Lower leg skin (tissue), 4 donors: ENCODE data around the gene TFE3. TPM values are rescaled to one million over a fixed set of nuclear protein-coding genes. Genes with fewer than 3 reads are reported as not detected.
A peak's percentile ranks its signal among the peaks of the same experiment; 100 is the strongest.

ENCODE experiments used
- DNase-seq, 2 donors: peaks; one replicate each; pipeline ENCODE4 v3.0.0-alpha.2; 2019; ENCODE audit warnings: low spot score in 2 of 2
- H3K4me3 ChIP-seq: fragments of 200-600 bp; sonication (generic); 2 replicates; pipeline ENCODE4 v1.5.1; 2017; ENCODE audit warnings: mild to moderate bottlenecking, low read depth; ENCODE audit not compliant: poor library complexity, severe bottlenecking
- CTCF ChIP-seq, 3 donors: fragments of 450-650 bp; IDR thresholded peaks; one replicate each; pipeline ENCODE4 v1.5.1; 2016; ENCODE audit warnings: antibody characterized with exemption in 3 of 3, mild to moderate bottlenecking in 3 of 3, moderate library complexity in 2 of 3
- POLR2A ChIP-seq, 2 donors: fragments of 450-650 bp; IDR thresholded peaks; one replicate each; pipeline ENCODE4 v1.6.1; 2016 to 2017; ENCODE audit warnings: antibody characterized with exemption in 2 of 2, mild to moderate bottlenecking in 1 of 2, moderate library complexity in 1 of 2
- WGBS, 2 donors: methylation state at CpG; one replicate each; pipeline ENCODE4 v1.1.5; 2018; 5-methylcytosine and 5-hydroxymethylcytosine counted together
- intact Hi-C: fragments of 100-400 bp; cut with DNase I; formaldehyde crosslinking; loops from one replicate; pipeline ENCODE4 v1.15.0; 2023; ENCODE audit warnings: low total_unique reads
- total RNA-seq, 4 donors: library from RNA; depleted of rRNA; stranded (reverse); fragments of >200 nt; gene quantifications; one replicate each; pipeline ENCODE4 v1.1.0, GENCODE V29; 2016

TFE3 gene
- total RNA-seq: 10 to 100 TPM; 37.1 to 55.9 (median 53.6) TPM

GRCh38 chrX:49043220-49043986, at the start of gene TFE3:
TFE3 (minus strand) TSS chrX:49043357; CDS start chrX:49043226, 131 bp downstream.
- peak; percentile 99 for DNase-seq
- TF ChIP-seq CTCF (IDR thresholded peaks at IDR 0.05): peak in 1 of 3 donors; percentile 37
- no peak for TF ChIP-seq POLR2A (IDR thresholded peaks at IDR 0.05)
- intact Hi-C loops: no loop called here
- H3K4me3 ChIP-seq: peak within 1 kb of the TSS; percentile 64
- 3 to 47% methylated on average over 7 to 49 of the region's 67 CpGs for WGBS, 2 donors

- intact Hi-C loops: no loop called here
- no peak overlapping the region for H3K4me3 ChIP-seq
- no peak for TF ChIP-seq POLR2A (IDR thresholded peaks at IDR 0.05)
- TF ChIP-seq CTCF (IDR thresholded peaks at IDR 0.05): no peak
- 89 to 91% methylated on average over 4 of the region's 4 CpGs for WGBS, 2 donors
- no peak for DNase-seq
Observed at GRCh38 chrX:49089553-49089952, 46.4 kb upstream of the TFE3 start.

GRCh38 chrX:49082271-49082871, 39.2 kb upstream of the TFE3 start:
- intact Hi-C loops: no loop called here

GRCh38 chrX:49079489-49080428, 36.6 kb upstream of the TFE3 start, which contains the start of gene WDR45:
WDR45 (minus strand) TSS chrX:49079887; CDS start chrX:49078095, 1,792 bp downstream.
- intact Hi-C loops: no loop called here
- peak; percentile 65 to 94 for DNase-seq
- TF ChIP-seq POLR2A (IDR thresholded peaks at IDR 0.05): peak in 1 of 2 donors; percentile 47
- no peak for TF ChIP-seq CTCF (IDR thresholded peaks at IDR 0.05)
- WGBS, 2 donors: 0 to 41% methylated on average over 9 to 52 of the region's 55 CpGs
- H3K4me3 ChIP-seq: peak within 1 kb of the TSS; percentile 47

More at GRCh38 chrX:49082271-49082871, 39.2 kb upstream of the TFE3 start:
- no peak for DNase-seq
- no peak overlapping the region for H3K4me3 ChIP-seq
- 73 to 90% methylated on average over 4 of the region's 4 CpGs for WGBS, 2 donors
- TF ChIP-seq CTCF (IDR thresholded peaks at IDR 0.05) (no peak), POLR2A (IDR thresholded peaks at IDR 0.05) (no peak)

- WGBS, 2 donors: 79 to 80% methylated on average over 5 of the region's 5 CpGs
- TF ChIP-seq POLR2A (IDR thresholded peaks at IDR 0.05): no peak
- no peak for TF ChIP-seq CTCF (IDR thresholded peaks at IDR 0.05)
- intact Hi-C loops: no loop called here
Observed at GRCh38 chrX:49077941-49078340, 34.8 kb upstream of the TFE3 start.

More at GRCh38 chrX:49077941-49078340, 34.8 kb upstream of the TFE3 start:
- no peak overlapping the region for H3K4me3 ChIP-seq
- DNase-seq: no peak
